Measurements from ENCODE around the gene PSMD7. TPM values are rescaled to one million over a fixed set of nuclear protein-coding genes. Genes with fewer than 3 reads are reported as not detected.
A peak's percentile ranks its signal among the peaks of the same experiment; 100 is the strongest.

Gene PSMD7
- total and polyA plus RNA-seq, 2 of the 13 experiments (the other 11 are each of a cell fraction or from before 2014, with no cell fraction given) = 105 to 224 TPM

GRCh38 chr16:74296432-74297144, at the start of gene PSMD7 (continued):
- TF ChIP-seq DZIP1 (CRISPR knock-in tag; IDR thresholded peaks at IDR 0.05) (peak; percentile 95; the same call in 1 of the 2 replicates), ZNF784 (CRISPR knock-in tag; IDR thresholded peaks at IDR 0.05; ENCODE audit: borderline replicate concordance) (peak; percentile 99), ATAD3A (CRISPR knock-in tag; IDR thresholded peaks at IDR 0.05) (no peak; the same call in 1 of the 2 replicates), MYC (CRISPR knock-in tag; IDR thresholded peaks at IDR 0.05; ENCODE audit: borderline replicate concordance) (peak; percentile 87), ZNF670 (CRISPR knock-in tag; IDR thresholded peaks at IDR 0.05; ENCODE audit: borderline replicate concordance) (peak; percentile 68; the same call in 1 of the 2 replicates), ZBTB7A (CRISPR knock-in tag; IDR thresholded peaks at IDR 0.05) (peak; percentile 37; the same call in 1 of the 2 replicates), ZNF710 (CRISPR knock-in tag; IDR thresholded peaks at IDR 0.05; ENCODE audit: borderline replicate concordance) (peak; percentile 65; the same call in 1 of the 2 replicates), ZNF430 (CRISPR knock-in tag; IDR thresholded peaks at IDR 0.05) (peak; percentile 96), ZSCAN30 (CRISPR knock-in tag; IDR thresholded peaks at IDR 0.05) (peak; percentile 91), GRHL1 (CRISPR knock-in tag; conservative IDR thresholded peaks at IDR 0.05) (no peak), TERF1 (CRISPR knock-in tag; IDR thresholded peaks at IDR 0.05) (peak; percentile 92), NFE2 (CRISPR knock-in tag; IDR thresholded peaks at IDR 0.05) (peak; percentile 81), ZSCAN25 (CRISPR knock-in tag; IDR thresholded peaks at IDR 0.05) (peak; percentile 90), ZBTB44 (CRISPR knock-in tag; IDR thresholded peaks at IDR 0.05) (peak; percentile 87), ZNF788 (CRISPR knock-in tag; IDR thresholded peaks at IDR 0.05; ENCODE audit: borderline replicate concordance) (peak; percentile 93), PAX8 (CRISPR knock-in tag; IDR thresholded peaks at IDR 0.05; ENCODE audit: borderline replicate concordance) (peak; percentile 76; the same call in 1 of the 2 replicates), ZNF343 (CRISPR knock-in tag; IDR thresholded peaks at IDR 0.05) (peak; percentile 87), ZNF232 (CRISPR knock-in tag; IDR thresholded peaks at IDR 0.05; ENCODE audit: borderline replicate concordance) (peak; percentile 97)

Data from HepG2 (cell line).